Left ventricle myocardium inferior (tissue), 1 donor: ENCODE measurements around the gene AP3S2. TPM values are rescaled to one million over a fixed set of nuclear protein-coding genes. Genes with fewer than 3 reads are reported as not detected.

ENCODE experiments used
- DNase-seq: peaks from one replicate; pipeline ENCODE4 v3.0.0-alpha.2; 2020
- H3K27ac ChIP-seq: fragments of 200-600 bp; replicated peaks from 2 replicates; pipeline ENCODE4 v1.8.0; 2021
- H3K27me3 ChIP-seq: fragments of 200-600 bp; 2 replicates; pipeline ENCODE4 v1.8.0; 2021; ENCODE audit warnings: low read depth
- H3K36me3 ChIP-seq: fragments of 200-600 bp; 2 replicates; pipeline ENCODE4 v1.8.0; 2021
- H3K4me1 ChIP-seq: fragments of 200-600 bp; 2 replicates; pipeline ENCODE4 v1.8.0; 2021
- H3K4me3 ChIP-seq: fragments of 200-600 bp; 2 replicates; pipeline ENCODE4 v1.8.0; 2021; ENCODE audit warnings: mild to moderate bottlenecking, moderate library complexity
- H3K9me3 ChIP-seq: fragments of 200-600 bp; replicated peaks from 2 replicates; pipeline ENCODE4 v1.8.0; 2021
- intact Hi-C: fragments of 100-400 bp; cut with micrococcal nuclease; formaldehyde crosslinking; loops from one replicate; pipeline ENCODE4 v1.11.0; 2022
- total RNA-seq: library from RNA; stranded (reverse); fragmentation: NEBNext Ultra II Directional; extraction: Animal tissue kit (Norgen Biotek cat#: 25700); gene quantifications from one replicate; pipeline ENCODE4 v1.2.1, GENCODE V29; 2021
- TF ChIP-seq, protein P1 (sequence below): fragments of 200-600 bp; IDR thresholded peaks from 2 replicates; pipeline ENCODE4 v1.8.0; 2021; ENCODE audit warnings: antibody characterized with exemption, mild to moderate bottlenecking, borderline replicate concordance
- donor health status: DM: no; HTN: yes; CAD: no; lungs with severe emphysema.

AP3S2 gene
- total RNA-seq, 1 donor from 2014 or later: 44.1 TPM

DNA sequence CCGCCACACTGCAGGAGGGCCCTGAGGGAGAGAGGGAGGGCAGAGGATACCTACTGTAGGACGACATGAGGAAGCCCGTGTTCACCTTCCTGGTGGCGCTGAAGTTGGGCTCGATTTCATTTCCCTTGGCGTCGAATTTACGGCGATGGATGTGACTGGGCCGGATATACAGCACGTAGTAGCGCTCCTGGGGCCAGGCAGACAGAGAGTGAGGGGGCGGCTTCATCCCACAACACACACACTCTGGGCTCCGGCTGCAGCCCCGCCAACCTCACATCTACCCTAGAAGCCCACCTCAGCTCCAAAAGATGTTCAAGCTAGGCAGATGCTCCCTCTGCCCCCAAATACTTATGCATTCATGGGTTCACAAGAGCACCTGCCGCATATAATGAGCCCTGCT lies 14.4 kb upstream of the AP3S2 start:
- TF ChIP-seq, protein P1, sequence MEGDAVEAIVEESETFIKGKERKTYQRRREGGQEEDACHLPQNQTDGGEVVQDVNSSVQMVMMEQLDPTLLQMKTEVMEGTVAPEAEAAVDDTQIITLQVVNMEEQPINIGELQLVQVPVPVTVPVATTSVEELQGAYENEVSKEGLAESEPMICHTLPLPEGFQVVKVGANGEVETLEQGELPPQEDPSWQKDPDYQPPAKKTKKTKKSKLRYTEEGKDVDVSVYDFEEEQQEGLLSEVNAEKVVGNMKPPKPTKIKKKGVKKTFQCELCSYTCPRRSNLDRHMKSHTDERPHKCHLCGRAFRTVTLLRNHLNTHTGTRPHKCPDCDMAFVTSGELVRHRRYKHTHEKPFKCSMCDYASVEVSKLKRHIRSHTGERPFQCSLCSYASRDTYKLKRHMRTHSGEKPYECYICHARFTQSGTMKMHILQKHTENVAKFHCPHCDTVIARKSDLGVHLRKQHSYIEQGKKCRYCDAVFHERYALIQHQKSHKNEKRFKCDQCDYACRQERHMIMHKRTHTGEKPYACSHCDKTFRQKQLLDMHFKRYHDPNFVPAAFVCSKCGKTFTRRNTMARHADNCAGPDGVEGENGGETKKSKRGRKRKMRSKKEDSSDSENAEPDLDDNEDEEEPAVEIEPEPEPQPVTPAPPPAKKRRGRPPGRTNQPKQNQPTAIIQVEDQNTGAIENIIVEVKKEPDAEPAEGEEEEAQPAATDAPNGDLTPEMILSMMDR: no peak
- intact Hi-C loops: no loop called here
- no peaks in the 10 kb centered on the region for H3K27me3 ChIP-seq
- no peak overlapping the region for H3K4me3 ChIP-seq
- no peak overlapping the region for H3K27ac ChIP-seq
- H3K36me3 ChIP-seq: peaks cover 34% of the 10 kb centered on the region
- H3K9me3 ChIP-seq: no peaks in the 10 kb centered on the region
- H3K4me1 ChIP-seq: peaks cover 21% of the 10 kb centered on the region
- no peak for DNase-seq

GRCh38 chr15:89907289-89907688 lies 13.5 kb upstream of the AP3S2 start:
- no peaks in the 10 kb centered on the region for H3K27me3 ChIP-seq
- intact Hi-C loops: no loop called here
- no peaks in the 10 kb centered on the region for H3K9me3 ChIP-seq
- H3K4me3 ChIP-seq: no peak overlapping the region
- no peak for DNase-seq
- H3K27ac ChIP-seq: no peak overlapping the region
- peaks cover 11% of the 10 kb centered on the region for H3K4me1 ChIP-seq
- TF ChIP-seq, protein P1: no peak
- peaks cover 42% of the 10 kb centered on the region for H3K36me3 ChIP-seq

GRCh38 chr15:89905846-89906378 lies 12.1 kb upstream of the AP3S2 start:
- no peak overlapping the region for H3K27ac ChIP-seq
- peaks cover 50% of the 10 kb centered on the region for H3K36me3 ChIP-seq
- peaks cover 5% of the 10 kb centered on the region for H3K4me1 ChIP-seq
- TF ChIP-seq, protein P1: no peak
- no peaks in the 10 kb centered on the region for H3K9me3 ChIP-seq
- intact Hi-C loops: no loop called here
- H3K4me3 ChIP-seq: no peak overlapping the region
- DNase-seq: no peak
- H3K27me3 ChIP-seq: no peaks in the 10 kb centered on the region

DNA sequence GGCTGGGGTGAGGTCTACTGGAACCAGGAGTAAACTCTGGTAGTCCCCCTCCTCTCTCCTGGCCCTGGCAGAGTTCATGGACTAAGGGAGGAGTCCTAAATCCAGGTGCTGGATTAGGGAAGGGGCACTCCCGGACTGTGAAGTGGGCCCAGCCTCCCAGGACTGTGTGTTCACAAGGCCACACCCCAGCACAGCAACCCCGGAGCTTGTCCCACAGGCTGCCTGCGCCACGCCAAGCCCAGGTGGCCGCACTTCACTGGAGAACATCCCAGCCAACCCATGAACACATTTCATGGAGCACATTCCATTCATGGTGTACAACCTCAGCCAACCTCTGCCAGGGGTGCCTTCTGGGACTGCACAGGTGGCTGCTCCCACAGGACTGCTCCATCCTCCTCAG lies 10.7 kb upstream of the AP3S2 start:
- peaks cover 48% of the 10 kb centered on the region for H3K36me3 ChIP-seq
- no peaks in the 10 kb centered on the region for H3K9me3 ChIP-seq
- H3K27ac ChIP-seq: no peak overlapping the region
- H3K4me3 ChIP-seq: no peak overlapping the region
- H3K4me1 ChIP-seq: peaks cover 14% of the 10 kb centered on the region
- intact Hi-C loops: no loop called here
- no peaks in the 10 kb centered on the region for H3K27me3 ChIP-seq
- no peak for DNase-seq
- TF ChIP-seq, protein P1: no peak

DNA sequence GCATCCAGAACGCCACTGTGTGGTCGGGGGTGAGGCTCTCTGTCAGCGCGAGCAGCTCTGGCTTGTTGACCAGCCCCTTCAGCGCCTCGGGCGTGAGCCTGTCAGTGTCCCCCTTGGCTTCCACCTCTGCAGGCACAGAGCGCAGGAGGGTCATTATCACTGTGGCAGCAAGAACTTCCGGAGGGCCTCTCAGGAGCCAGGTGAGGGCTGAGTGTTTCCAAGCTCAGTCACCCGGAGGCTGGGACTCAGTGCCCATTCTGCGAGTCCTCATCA lies 10.0 kb upstream of the AP3S2 start:
- H3K36me3 ChIP-seq: peaks cover 40% of the 10 kb centered on the region
- TF ChIP-seq, protein P1: no peak
- no peak overlapping the region for H3K4me3 ChIP-seq
- intact Hi-C loops: no loop called here
- H3K27ac ChIP-seq: no peak overlapping the region
- no peak for DNase-seq
- no peaks in the 10 kb centered on the region for H3K27me3 ChIP-seq
- peaks cover 14% of the 10 kb centered on the region for H3K4me1 ChIP-seq
- H3K9me3 ChIP-seq: no peaks in the 10 kb centered on the region
